ENCODE data around the gene FOXO6. TPM values are rescaled to one million over a fixed set of nuclear protein-coding genes. Genes with fewer than 3 reads are reported as not detected.

The FOXO6 gene
- total RNA-seq, 1 experiment from 2014 or later = 0.59 TPM

- intact Hi-C loops (cut with micrococcal nuclease; ENCODE audit: unreplicated experiment) = no loop called here
- no peak for DNase-seq
- peaks cover 14% of the 10 kb centered on the region for H3K4me1 Mint-ChIP-seq (ENCODE audit: low read depth, unreplicated experiment)
- BruUV-seq (replicated peaks) = no TSS peak
- no peak overlapping the region for H3K4me3 Mint-ChIP-seq (ENCODE audit: unreplicated experiment)
- POLR2A ChIA-PET = no interaction called here
- CTCF ChIA-PET = no interaction called here
- Histone ChIP-seq H3K9me3 (no peaks in the 10 kb centered on the region), H3K4me1 (peaks cover 15% of the 10 kb centered on the region), H3K27me3 (replicated peaks; ENCODE audit: control insufficient read depth, insufficient read depth, low read length) (no peaks in the 10 kb centered on the region), H3K36me3 (ENCODE audit: control insufficient read depth, insufficient read depth, low read length) (no peaks in the 10 kb centered on the region), H3K4me3 (ENCODE audit: low read depth, low read length) (no peak overlapping the region)
- no peaks in the 10 kb centered on the region for H3K36me3 Mint-ChIP-seq (ENCODE audit: insufficient read depth, unreplicated experiment)
- no peak overlapping the region for H3K27ac Mint-ChIP-seq (ENCODE audit: unreplicated experiment)
- H3K27me3 Mint-ChIP-seq (ENCODE audit: insufficient read depth, unreplicated experiment) = peaks cover 3% of the 10 kb centered on the region
- H3K9me3 Mint-ChIP-seq (ENCODE audit: unreplicated experiment) = no peaks in the 10 kb centered on the region
- no peak for TF ChIP-seq CTCF (IDR thresholded peaks at IDR 0.05; ENCODE audit: insufficient read depth in 1 of 2, low read depth in 1 of 2, low read length in 1 of 2, severe bottlenecking in 1 of 2, unreplicated experiment in 1 of 2)
These were observed 7.1 kb downstream of the FOXO6 start for GRCh38 chr1:41368366-41368765.

GRCh38 chr1:41368801-41369200 is 7.6 kb downstream of the FOXO6 start:
- Histone ChIP-seq H3K9me3 (no peaks in the 10 kb centered on the region), H3K27me3 (replicated peaks; ENCODE audit: control insufficient read depth, insufficient read depth, low read length) (no peaks in the 10 kb centered on the region), H3K36me3 (ENCODE audit: control insufficient read depth, insufficient read depth, low read length) (no peaks in the 10 kb centered on the region), H3K4me3 (ENCODE audit: low read depth, low read length) (no peak overlapping the region), H3K4me1 (peaks cover 15% of the 10 kb centered on the region)
- Mint-ChIP-seq H3K9me3 (ENCODE audit: unreplicated experiment) (no peaks in the 10 kb centered on the region), H3K4me3 (ENCODE audit: unreplicated experiment) (no peak overlapping the region), H3K27me3 (ENCODE audit: insufficient read depth, unreplicated experiment) (peaks cover under 1% of the 10 kb centered on the region), H3K4me1 (ENCODE audit: low read depth, unreplicated experiment) (peaks cover 14% of the 10 kb centered on the region), H3K27ac (ENCODE audit: unreplicated experiment) (no peak overlapping the region), H3K36me3 (ENCODE audit: insufficient read depth, unreplicated experiment) (no peaks in the 10 kb centered on the region)
- POLR2A ChIA-PET = no interaction called here
- no peak for DNase-seq
- intact Hi-C loops (cut with micrococcal nuclease; ENCODE audit: unreplicated experiment) = no loop called here
- CTCF ChIA-PET = no interaction called here
- no TSS peak for BruUV-seq (replicated peaks)
- no peak for TF ChIP-seq CTCF (IDR thresholded peaks at IDR 0.05; ENCODE audit: insufficient read depth in 1 of 2, low read depth in 1 of 2, low read length in 1 of 2, severe bottlenecking in 1 of 2, unreplicated experiment in 1 of 2)

GRCh38 chr1:41369531-41369930 is 8.3 kb downstream of the FOXO6 start:
- Mint-ChIP-seq H3K4me3 (ENCODE audit: unreplicated experiment) (no peak overlapping the region), H3K4me1 (ENCODE audit: low read depth, unreplicated experiment) (peaks cover 14% of the 10 kb centered on the region), H3K27ac (ENCODE audit: unreplicated experiment) (no peak overlapping the region), H3K27me3 (ENCODE audit: insufficient read depth, unreplicated experiment) (no peaks in the 10 kb centered on the region), H3K9me3 (ENCODE audit: unreplicated experiment) (no peaks in the 10 kb centered on the region), H3K36me3 (ENCODE audit: insufficient read depth, unreplicated experiment) (no peaks in the 10 kb centered on the region)
- BruUV-seq (replicated peaks) = no TSS peak
- Histone ChIP-seq H3K27me3 (replicated peaks; ENCODE audit: control insufficient read depth, insufficient read depth, low read length) (no peaks in the 10 kb centered on the region), H3K9me3 (no peaks in the 10 kb centered on the region), H3K36me3 (ENCODE audit: control insufficient read depth, insufficient read depth, low read length) (no peaks in the 10 kb centered on the region), H3K4me3 (ENCODE audit: low read depth, low read length) (no peak overlapping the region), H3K4me1 (peaks cover 15% of the 10 kb centered on the region)
- intact Hi-C loops (cut with micrococcal nuclease; ENCODE audit: unreplicated experiment) = no loop called here
- CTCF ChIA-PET = no interaction called here
- no peak for TF ChIP-seq CTCF (IDR thresholded peaks at IDR 0.05; ENCODE audit: insufficient read depth in 1 of 2, low read depth in 1 of 2, low read length in 1 of 2, severe bottlenecking in 1 of 2, unreplicated experiment in 1 of 2)
- POLR2A ChIA-PET = no interaction called here
- DNase-seq = no peak
